ENCODE measurements around the gene TRMT2A.

Gene TRMT2A

DNA sequence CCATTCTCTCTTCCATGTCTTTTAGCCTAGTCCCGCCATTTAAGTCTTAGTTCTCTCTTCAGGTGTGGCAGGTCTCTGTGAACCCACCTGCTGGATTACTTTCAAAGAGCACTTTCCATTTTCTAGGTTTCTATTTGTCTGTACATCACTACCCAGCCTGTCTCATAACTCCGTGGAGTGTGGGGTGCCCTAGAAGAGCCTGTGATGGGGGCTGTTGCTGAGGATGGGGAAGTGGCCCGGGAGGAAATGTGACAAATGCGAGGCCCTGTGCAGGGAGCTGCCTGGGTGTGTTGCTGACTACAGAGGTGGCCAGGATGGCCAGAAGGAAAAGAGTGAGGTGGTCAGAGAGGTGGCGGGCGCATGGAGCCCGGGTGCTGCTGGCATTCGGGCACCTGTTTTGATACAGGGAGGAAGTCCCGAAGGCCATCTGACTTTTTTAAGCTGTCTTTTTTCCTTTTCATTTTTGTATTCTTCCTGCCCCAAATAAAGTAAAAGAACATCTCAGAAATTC, 26.2 kb downstream of the TRMT2A start:
- Histone ChIP-seq H3K9me2 (ENCODE audit: low read depth, low read length) (no peaks in the 10 kb centered on the region), H3K36me3 (ENCODE audit: insufficient read depth, low read length) (peaks cover 99% of the 10 kb centered on the region), H3K4me1 (ENCODE audit: insufficient read depth, low read length, severe bottlenecking) (no peaks in the 10 kb centered on the region), H3K9me3 (ENCODE audit: low read length) (no peaks in the 10 kb centered on the region), H3K27me3 (ENCODE audit: insufficient read depth, low read length) (no peaks in the 10 kb centered on the region), H3K9ac (ENCODE audit: low read length) (no peak overlapping the region), H3K27ac (ENCODE audit: low read depth, low read length, poor library complexity, severe bottlenecking) (no peak overlapping the region), H3K4me3 (ENCODE audit: low read depth, low read length, poor library complexity, severe bottlenecking) (no peak overlapping the region), H3F3A (ENCODE audit: insufficient read depth, low read length) (no peaks in the 10 kb centered on the region), H2AFZ (ENCODE audit: low read length) (no peak overlapping the region), H3K4me2 (ENCODE audit: low read length) (no peak overlapping the region), H4K20me1 (ENCODE audit: insufficient read depth, low read length) (no peaks in the 10 kb centered on the region), H3K79me2 (ENCODE audit: insufficient read depth, low read length) (no peaks in the 10 kb centered on the region)
- no peak for TF ChIP-seq EZH2 (IDR thresholded peaks at IDR 0.05; ENCODE audit: borderline replicate concordance, low read length)
- TF ChIP-seq, protein P1, sequence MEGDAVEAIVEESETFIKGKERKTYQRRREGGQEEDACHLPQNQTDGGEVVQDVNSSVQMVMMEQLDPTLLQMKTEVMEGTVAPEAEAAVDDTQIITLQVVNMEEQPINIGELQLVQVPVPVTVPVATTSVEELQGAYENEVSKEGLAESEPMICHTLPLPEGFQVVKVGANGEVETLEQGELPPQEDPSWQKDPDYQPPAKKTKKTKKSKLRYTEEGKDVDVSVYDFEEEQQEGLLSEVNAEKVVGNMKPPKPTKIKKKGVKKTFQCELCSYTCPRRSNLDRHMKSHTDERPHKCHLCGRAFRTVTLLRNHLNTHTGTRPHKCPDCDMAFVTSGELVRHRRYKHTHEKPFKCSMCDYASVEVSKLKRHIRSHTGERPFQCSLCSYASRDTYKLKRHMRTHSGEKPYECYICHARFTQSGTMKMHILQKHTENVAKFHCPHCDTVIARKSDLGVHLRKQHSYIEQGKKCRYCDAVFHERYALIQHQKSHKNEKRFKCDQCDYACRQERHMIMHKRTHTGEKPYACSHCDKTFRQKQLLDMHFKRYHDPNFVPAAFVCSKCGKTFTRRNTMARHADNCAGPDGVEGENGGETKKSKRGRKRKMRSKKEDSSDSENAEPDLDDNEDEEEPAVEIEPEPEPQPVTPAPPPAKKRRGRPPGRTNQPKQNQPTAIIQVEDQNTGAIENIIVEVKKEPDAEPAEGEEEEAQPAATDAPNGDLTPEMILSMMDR (IDR thresholded peaks at IDR 0.05; ENCODE audit: low read length): no peak

DNA sequence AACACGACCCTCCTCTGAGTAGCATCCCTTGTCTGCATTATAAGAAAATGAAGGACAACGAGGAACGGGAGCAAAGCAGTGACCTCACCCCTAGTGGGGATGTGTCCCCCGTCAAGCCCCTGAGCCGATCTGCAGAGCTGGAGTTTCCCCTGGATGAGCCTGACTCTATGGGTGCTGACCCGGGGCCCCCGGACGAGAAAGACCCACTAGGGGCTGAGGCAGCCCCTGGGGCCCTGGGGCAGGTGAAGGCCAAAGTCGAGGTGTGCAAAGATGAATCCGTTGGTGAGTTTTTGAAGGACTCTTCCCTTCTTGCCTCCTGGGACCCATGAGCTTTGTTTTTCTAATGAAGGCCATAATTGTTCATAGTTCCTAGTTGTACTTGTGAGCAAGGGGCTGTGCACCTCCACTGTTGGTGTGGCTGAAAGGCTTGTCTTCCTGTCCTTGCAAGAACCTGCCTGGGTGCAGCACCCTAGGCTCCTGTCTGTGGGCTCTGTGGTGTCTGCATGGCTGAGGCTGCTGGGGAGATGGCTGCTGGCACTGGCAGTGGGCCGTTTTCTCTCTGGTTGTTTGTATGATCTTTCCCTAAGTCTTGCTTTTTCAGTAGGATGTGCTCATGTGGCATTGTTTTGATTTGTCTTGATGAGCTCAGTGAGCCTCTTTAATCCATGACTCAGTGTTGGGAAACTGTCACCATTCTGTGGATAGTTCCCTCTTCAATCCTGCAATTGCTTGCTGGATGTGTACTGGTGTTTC, 26.9 kb downstream of the TRMT2A start:
- Histone ChIP-seq H3K9me2 (ENCODE audit: low read depth, low read length) (no peaks in the 10 kb centered on the region), H3K27ac (ENCODE audit: low read depth, low read length, poor library complexity, severe bottlenecking) (no peak overlapping the region), H4K20me1 (ENCODE audit: insufficient read depth, low read length) (no peaks in the 10 kb centered on the region), H3K4me2 (ENCODE audit: low read length) (no peak overlapping the region), H2AFZ (ENCODE audit: low read length) (no peak overlapping the region), H3K36me3 (ENCODE audit: insufficient read depth, low read length) (peaks cover 99% of the 10 kb centered on the region), H3K4me3 (ENCODE audit: low read depth, low read length, poor library complexity, severe bottlenecking) (no peak overlapping the region), H3K4me1 (ENCODE audit: insufficient read depth, low read length, severe bottlenecking) (peaks cover 2% of the 10 kb centered on the region), H3K9me3 (ENCODE audit: low read length) (no peaks in the 10 kb centered on the region), H3K27me3 (ENCODE audit: insufficient read depth, low read length) (no peaks in the 10 kb centered on the region), H3F3A (ENCODE audit: insufficient read depth, low read length) (no peaks in the 10 kb centered on the region), H3K79me2 (ENCODE audit: insufficient read depth, low read length) (peaks cover 5% of the 10 kb centered on the region; the same call in 1 of the 2 replicates), H3K9ac (ENCODE audit: low read length) (no peak overlapping the region)
- TF ChIP-seq, protein P1 (IDR thresholded peaks at IDR 0.05; ENCODE audit: low read length): no peak
- no peak for TF ChIP-seq EZH2 (IDR thresholded peaks at IDR 0.05; ENCODE audit: borderline replicate concordance, low read length)

GRCh38 chr22:20089226-20089976, 27.6 kb downstream of the TRMT2A start:
- Histone ChIP-seq H3K9me2 (ENCODE audit: low read depth, low read length) (no peaks in the 10 kb centered on the region), H3K79me2 (ENCODE audit: insufficient read depth, low read length) (peaks cover 13% of the 10 kb centered on the region; the same call in 1 of the 2 replicates), H3K9ac (ENCODE audit: low read length) (no peak overlapping the region), H3K9me3 (ENCODE audit: low read length) (no peaks in the 10 kb centered on the region), H3K27ac (ENCODE audit: low read depth, low read length, poor library complexity, severe bottlenecking) (no peak overlapping the region), H4K20me1 (ENCODE audit: insufficient read depth, low read length) (no peaks in the 10 kb centered on the region), H3K4me3 (ENCODE audit: low read depth, low read length, poor library complexity, severe bottlenecking) (no peak overlapping the region), H3K27me3 (ENCODE audit: insufficient read depth, low read length) (no peaks in the 10 kb centered on the region), H3F3A (ENCODE audit: insufficient read depth, low read length) (no peaks in the 10 kb centered on the region), H3K36me3 (ENCODE audit: insufficient read depth, low read length) (peaks cover 93% of the 10 kb centered on the region), H3K4me2 (ENCODE audit: low read length) (no peak overlapping the region), H2AFZ (ENCODE audit: low read length) (no peak overlapping the region), H3K4me1 (ENCODE audit: insufficient read depth, low read length, severe bottlenecking) (peaks cover 10% of the 10 kb centered on the region)
- TF ChIP-seq, protein P1 (IDR thresholded peaks at IDR 0.05; ENCODE audit: low read length): no peak
- no peak for TF ChIP-seq EZH2 (IDR thresholded peaks at IDR 0.05; ENCODE audit: borderline replicate concordance, low read length)

Data from OCI-LY1 (cell line).